ENCODE data around the gene RAB3IL1.

Gene RAB3IL1

DNA sequence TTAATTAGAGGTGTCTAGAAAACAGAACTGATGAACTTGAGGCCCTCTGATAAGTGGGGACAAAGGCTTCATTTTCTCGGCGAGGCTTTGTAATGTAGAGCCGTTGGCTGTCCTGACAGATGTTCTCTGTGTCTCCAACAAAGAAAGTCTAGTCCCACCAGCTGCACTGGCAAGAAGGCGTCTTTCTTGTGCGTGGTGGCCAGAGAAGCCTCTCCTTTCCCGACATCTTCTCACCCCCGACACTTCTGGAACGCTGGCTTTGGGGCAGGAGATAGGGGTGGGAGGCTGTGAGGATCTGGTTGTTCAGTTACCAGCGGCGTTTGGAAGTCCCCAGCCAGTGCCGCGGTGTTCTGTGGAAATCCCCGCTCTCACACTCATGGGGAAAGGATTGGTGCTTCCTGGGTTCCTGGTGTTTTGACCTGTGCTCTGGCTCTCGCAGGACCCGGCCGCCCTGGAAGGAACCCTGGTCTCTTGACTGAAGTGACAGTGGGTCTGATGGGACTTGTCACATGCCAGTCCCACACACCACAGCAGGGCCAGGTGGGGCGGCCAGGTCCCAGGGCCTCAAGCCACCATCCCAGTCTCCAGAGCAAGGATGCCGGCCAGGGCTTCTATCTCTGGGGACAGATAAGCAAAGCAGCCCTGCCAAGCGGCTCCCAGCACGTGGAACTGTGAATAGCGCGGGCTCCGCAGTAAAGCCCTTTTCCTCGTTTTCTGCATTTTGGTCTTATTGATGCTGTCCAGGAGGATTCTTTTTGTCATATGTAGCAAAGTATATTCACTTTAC lies 66.1 kb downstream of the RAB3IL1 start:
- no peak overlapping the region for H3K9ac ChIP-seq (ENCODE audit: low read length)
- H3K36me3 ChIP-seq (ENCODE audit: low read length) = no peaks in the 10 kb centered on the region
- TF ChIP-seq, protein P1, sequence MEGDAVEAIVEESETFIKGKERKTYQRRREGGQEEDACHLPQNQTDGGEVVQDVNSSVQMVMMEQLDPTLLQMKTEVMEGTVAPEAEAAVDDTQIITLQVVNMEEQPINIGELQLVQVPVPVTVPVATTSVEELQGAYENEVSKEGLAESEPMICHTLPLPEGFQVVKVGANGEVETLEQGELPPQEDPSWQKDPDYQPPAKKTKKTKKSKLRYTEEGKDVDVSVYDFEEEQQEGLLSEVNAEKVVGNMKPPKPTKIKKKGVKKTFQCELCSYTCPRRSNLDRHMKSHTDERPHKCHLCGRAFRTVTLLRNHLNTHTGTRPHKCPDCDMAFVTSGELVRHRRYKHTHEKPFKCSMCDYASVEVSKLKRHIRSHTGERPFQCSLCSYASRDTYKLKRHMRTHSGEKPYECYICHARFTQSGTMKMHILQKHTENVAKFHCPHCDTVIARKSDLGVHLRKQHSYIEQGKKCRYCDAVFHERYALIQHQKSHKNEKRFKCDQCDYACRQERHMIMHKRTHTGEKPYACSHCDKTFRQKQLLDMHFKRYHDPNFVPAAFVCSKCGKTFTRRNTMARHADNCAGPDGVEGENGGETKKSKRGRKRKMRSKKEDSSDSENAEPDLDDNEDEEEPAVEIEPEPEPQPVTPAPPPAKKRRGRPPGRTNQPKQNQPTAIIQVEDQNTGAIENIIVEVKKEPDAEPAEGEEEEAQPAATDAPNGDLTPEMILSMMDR (IDR thresholded peaks at IDR 0.05; ENCODE audit: insufficient read depth, low read length, poor library complexity, severe bottlenecking) = no peak
- H3K27ac ChIP-seq (ENCODE audit: low read depth, low read length) = no peak overlapping the region
- H3K27me3 ChIP-seq (ENCODE audit: low read length) = no peaks in the 10 kb centered on the region
- H3K4me3 ChIP-seq (ENCODE audit: insufficient read depth, low read length, poor library complexity, severe bottlenecking) = no peak overlapping the region
- no peaks in the 10 kb centered on the region for H4K20me1 ChIP-seq (ENCODE audit: low read depth, low read length)
- no peak overlapping the region for H2AFZ ChIP-seq (ENCODE audit: low read depth, low read length, severe bottlenecking)
- H3K9me2 ChIP-seq (replicated peaks; ENCODE audit: insufficient read depth, low read length) = no peaks in the 10 kb centered on the region
- no peaks in the 10 kb centered on the region for H3K79me2 ChIP-seq (ENCODE audit: insufficient read depth, low read length)
- no peaks in the 10 kb centered on the region for H3K9me3 ChIP-seq (ENCODE audit: insufficient read depth, low read length)
- H3K4me2 ChIP-seq (ENCODE audit: low read depth, low read length, poor library complexity, severe bottlenecking) = no peak overlapping the region
- H3F3A ChIP-seq (ENCODE audit: insufficient read depth) = no peaks in the 10 kb centered on the region

GRCh38 chr11:61850687-61851086 lies 66.7 kb downstream of the RAB3IL1 start:
- no peaks in the 10 kb centered on the region for H3K36me3 ChIP-seq (ENCODE audit: low read length)
- H3K9ac ChIP-seq (ENCODE audit: low read length) = no peak overlapping the region
- no peaks in the 10 kb centered on the region for H3K79me2 ChIP-seq (ENCODE audit: insufficient read depth, low read length)
- H3K4me2 ChIP-seq (ENCODE audit: low read depth, low read length, poor library complexity, severe bottlenecking) = no peak overlapping the region
- H4K20me1 ChIP-seq (ENCODE audit: low read depth, low read length) = no peaks in the 10 kb centered on the region
- no peaks in the 10 kb centered on the region for H3K27me3 ChIP-seq (ENCODE audit: low read length)
- H3K9me3 ChIP-seq (ENCODE audit: insufficient read depth, low read length) = no peaks in the 10 kb centered on the region
- TF ChIP-seq EZH2phosphoT487 (conservative IDR thresholded peaks at IDR 0.05; ENCODE audit: low read length) = no peak
- TF ChIP-seq, protein P1 (IDR thresholded peaks at IDR 0.05; ENCODE audit: insufficient read depth, low read length, poor library complexity, severe bottlenecking) = no peak
- H3K9me2 ChIP-seq (replicated peaks; ENCODE audit: insufficient read depth, low read length) = no peaks in the 10 kb centered on the region
- no peak overlapping the region for H3K4me3 ChIP-seq (ENCODE audit: insufficient read depth, low read length, poor library complexity, severe bottlenecking)
- H3K27ac ChIP-seq (ENCODE audit: low read depth, low read length) = no peak overlapping the region
- no peak overlapping the region for H2AFZ ChIP-seq (ENCODE audit: low read depth, low read length, severe bottlenecking)
- no peaks in the 10 kb centered on the region for H3F3A ChIP-seq (ENCODE audit: insufficient read depth)

DNA sequence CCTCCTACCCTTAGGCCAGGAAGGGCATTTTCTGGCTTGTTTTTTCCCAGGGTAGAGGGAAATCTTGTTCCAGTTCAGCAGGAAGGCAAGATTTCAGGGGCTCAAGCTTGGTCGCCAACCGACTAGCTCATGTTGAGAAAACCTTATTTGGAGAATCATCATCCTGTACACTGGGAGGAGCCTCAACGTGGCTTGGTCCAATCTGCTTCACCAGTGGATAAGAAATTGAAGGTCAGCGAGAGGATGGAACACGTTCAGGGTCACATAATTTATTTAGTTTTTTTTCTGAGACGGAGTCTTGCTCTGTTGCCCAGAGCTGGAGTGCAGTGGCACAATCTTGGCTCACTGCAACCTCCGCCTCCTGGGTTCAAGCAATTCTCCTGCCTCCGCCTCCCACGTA lies 68.7 kb downstream of the RAB3IL1 start:
- no peaks in the 10 kb centered on the region for H3K9me3 ChIP-seq (ENCODE audit: insufficient read depth, low read length)
- no peak overlapping the region for H3K27ac ChIP-seq (ENCODE audit: low read depth, low read length)
- no peaks in the 10 kb centered on the region for H3K36me3 ChIP-seq (ENCODE audit: low read length)
- no peak overlapping the region for H3K4me3 ChIP-seq (ENCODE audit: insufficient read depth, low read length, poor library complexity, severe bottlenecking)
- TF ChIP-seq EZH2phosphoT487 (conservative IDR thresholded peaks at IDR 0.05; ENCODE audit: low read length) = no peak
- TF ChIP-seq, protein P1 (IDR thresholded peaks at IDR 0.05; ENCODE audit: insufficient read depth, low read length, poor library complexity, severe bottlenecking) = no peak
- H3K27me3 ChIP-seq (ENCODE audit: low read length) = no peaks in the 10 kb centered on the region
- no peaks in the 10 kb centered on the region for H4K20me1 ChIP-seq (ENCODE audit: low read depth, low read length)
- H3K4me2 ChIP-seq (ENCODE audit: low read depth, low read length, poor library complexity, severe bottlenecking) = no peak overlapping the region
- H2AFZ ChIP-seq (ENCODE audit: low read depth, low read length, severe bottlenecking) = no peak overlapping the region
- no peaks in the 10 kb centered on the region for H3K9me2 ChIP-seq (replicated peaks; ENCODE audit: insufficient read depth, low read length)
- no peak overlapping the region for H3K9ac ChIP-seq (ENCODE audit: low read length)
- H3F3A ChIP-seq (ENCODE audit: insufficient read depth) = no peaks in the 10 kb centered on the region
- no peaks in the 10 kb centered on the region for H3K79me2 ChIP-seq (ENCODE audit: insufficient read depth, low read length)

All from SU-DHL-6 (cell line).